Muscle layer of duodenum (tissue), 2 donors: ENCODE measurements around the gene RAC2.
"Not testable (repeated sequence)": the region's sequence is repeated elsewhere in the genome, so short reads cannot be mapped to it uniquely, and the experiment has no call there.

Experiments
- H3K27ac ChIP-seq: one replicate; pipeline ENCODE4 v1.7.0; 2013; ENCODE audit warnings: mild to moderate bottlenecking, low read length
- H3K27me3 ChIP-seq: one replicate; pipeline ENCODE4 v1.7.0; 2013; ENCODE audit warnings: low read depth, mild to moderate bottlenecking, control low read depth, low read length
- H3K36me3 ChIP-seq, 2 donors: one replicate each; pipeline ENCODE4 v1.7.0; 2013; ENCODE audit warnings: low read length in 2 of 2, control low read depth in 1 of 2, mild to moderate bottlenecking in 1 of 2; ENCODE audit not compliant: insufficient read depth in 2 of 2, control insufficient read depth in 1 of 2
- H3K4me1 ChIP-seq, 2 donors: one replicate each; pipeline ENCODE4 v1.7.0; 2013; ENCODE audit warnings: low read length in 2 of 2, mild to moderate bottlenecking in 2 of 2, control low read depth in 1 of 2, moderate library complexity in 1 of 2; ENCODE audit not compliant: insufficient read depth in 2 of 2, control insufficient read depth in 1 of 2
- H3K4me3 ChIP-seq, 2 donors: one replicate each; pipeline ENCODE4 v1.7.0; 2013; ENCODE audit warnings: low read length in 2 of 2, low read depth in 1 of 2, mild to moderate bottlenecking in 1 of 2
- H3K9me3 ChIP-seq, 2 donors: one replicate each; pipeline ENCODE4 v1.7.0; 2013; ENCODE audit warnings: low read length in 2 of 2, control low read depth in 1 of 2, mild to moderate bottlenecking in 1 of 2; ENCODE audit not compliant: control insufficient read depth in 1 of 2
- donor health status: healthy.

RAC2 gene

GRCh38 chr22:37254209-37254866, 10.3 kb upstream of the RAC2 start:
- no peaks in the 10 kb centered on the region for H3K9me3 ChIP-seq
- H3K4me3 ChIP-seq = no peak overlapping the region
- H3K36me3 ChIP-seq = no peaks in the 10 kb centered on the region
- H3K4me1 ChIP-seq = no peaks in the 10 kb centered on the region
- peaks cover under 1% of the 10 kb centered on the region for H3K27me3 ChIP-seq
- no peak overlapping the region for H3K27ac ChIP-seq

GRCh38 chr22:37253126-37253660, 9.1 kb upstream of the RAC2 start:
- H3K4me1 ChIP-seq = no peaks in the 10 kb centered on the region
- H3K27me3 ChIP-seq = no peaks in the 10 kb centered on the region
- H3K27ac ChIP-seq = no peak overlapping the region
- no peak overlapping the region for H3K4me3 ChIP-seq
- H3K9me3 ChIP-seq = no peaks in the 10 kb centered on the region
- no peaks in the 10 kb centered on the region for H3K36me3 ChIP-seq

GRCh38 chr22:37251836-37252235, 7.8 kb upstream of the RAC2 start:
- H3K27ac ChIP-seq, H3K4me3 ChIP-seq, H3K4me1 ChIP-seq, H3K9me3 ChIP-seq, H3K36me3 ChIP-seq, H3K27me3 ChIP-seq: not testable (repeated sequence)

GRCh38 chr22:37249986-37250385, 5.9 kb upstream of the RAC2 start:
- Histone ChIP-seq H3K9me3 (no peaks in the 10 kb centered on the region), H3K4me3 (no peak overlapping the region), H3K27me3 (no peaks in the 10 kb centered on the region), H3K36me3 (no peaks in the 10 kb centered on the region), H3K4me1 (no peaks in the 10 kb centered on the region), H3K27ac (no peak overlapping the region)

- Histone ChIP-seq H3K27me3 (no peaks in the 10 kb centered on the region), H3K4me3 (no peak overlapping the region), H3K36me3 (no peaks in the 10 kb centered on the region), H3K9me3 (no peaks in the 10 kb centered on the region), H3K4me1 (peaks cover 0 to 10% of the 10 kb centered on the region in 2 donors), H3K27ac (no peak overlapping the region)
Measured at GRCh38 chr22:37248251-37248650, 4.2 kb upstream of the RAC2 start.

GRCh38 chr22:37245740-37246139, 1.7 kb upstream of the RAC2 start:
- no peak overlapping the region for H3K27ac ChIP-seq
- H3K9me3 ChIP-seq = no peaks in the 10 kb centered on the region
- H3K27me3 ChIP-seq = no peaks in the 10 kb centered on the region
- H3K4me1 ChIP-seq = peaks cover 3 to 10% of the 10 kb centered on the region in 2 donors
- H3K4me3 ChIP-seq = no peak overlapping the region
- no peaks in the 10 kb centered on the region for H3K36me3 ChIP-seq

- Histone ChIP-seq H3K9me3 (no peaks in the 10 kb centered on the region), H3K4me1 (peaks cover 3 to 14% of the 10 kb centered on the region in 2 donors), H3K4me3 (no peak overlapping the region), H3K36me3 (no peaks in the 10 kb centered on the region), H3K27ac (no peak overlapping the region), H3K27me3 (no peaks in the 10 kb centered on the region)
Measured at GRCh38 chr22:37244922-37245722, 1.1 kb upstream of the RAC2 start.

- no peaks in the 10 kb centered on the region for H3K27me3 ChIP-seq
- H3K4me3 ChIP-seq = peak overlapping the region; percentile 53 to 59
- peaks cover 3 to 14% of the 10 kb centered on the region in 2 donors for H3K4me1 ChIP-seq
- H3K36me3 ChIP-seq = no peaks in the 10 kb centered on the region
- peak overlapping the region; percentile 45 for H3K27ac ChIP-seq
- no peaks in the 10 kb centered on the region for H3K9me3 ChIP-seq
Measured at GRCh38 chr22:37243402-37244113, 511 bp downstream of the RAC2 start.

GRCh38 chr22:37242395-37242918, 1.6 kb downstream of the RAC2 start:
- Histone ChIP-seq H3K27ac (peak overlapping the region; percentile 45), H3K4me1 (peaks cover 3 to 14% of the 10 kb centered on the region in 2 donors)

GRCh38 chr22:37241351-37242142, 2.5 kb downstream of the RAC2 start:
- peaks cover 3 to 14% of the 10 kb centered on the region in 2 donors for H3K4me1 ChIP-seq
- H3K9me3 ChIP-seq = no peaks in the 10 kb centered on the region
- H3K36me3 ChIP-seq = no peaks in the 10 kb centered on the region
- peak overlapping the region; percentile 23 for H3K27ac ChIP-seq
- H3K27me3 ChIP-seq = no peaks in the 10 kb centered on the region
- no peak overlapping the region for H3K4me3 ChIP-seq

More at GRCh38 chr22:37242395-37242918, 1.6 kb downstream of the RAC2 start:
- no peaks in the 10 kb centered on the region for H3K36me3 ChIP-seq
- H3K4me3 ChIP-seq = peak overlapping the region in 1 of 2 donors; percentile 59
- H3K9me3 ChIP-seq = no peaks in the 10 kb centered on the region
- H3K27me3 ChIP-seq = no peaks in the 10 kb centered on the region
